Measurements from ENCODE around the gene FKBP14. TPM values are rescaled to one million over a fixed set of nuclear protein-coding genes. Genes with fewer than 3 reads are reported as not detected.
A peak's percentile ranks its signal among the peaks of the same experiment; 100 is the strongest.
"Not testable (repeated sequence)": the region's sequence is repeated elsewhere in the genome, so short reads cannot be mapped to it uniquely, and the experiment has no call there.

Gene FKBP14, protein sequence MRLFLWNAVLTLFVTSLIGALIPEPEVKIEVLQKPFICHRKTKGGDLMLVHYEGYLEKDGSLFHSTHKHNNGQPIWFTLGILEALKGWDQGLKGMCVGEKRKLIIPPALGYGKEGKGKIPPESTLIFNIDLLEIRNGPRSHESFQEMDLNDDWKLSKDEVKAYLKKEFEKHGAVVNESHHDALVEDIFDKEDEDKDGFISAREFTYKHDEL
- total RNA-seq: 8.6 TPM
- long read RNA-seq, full-length matches to known transcripts: 6 of 7 reads
- long read RNA-seq, partial matches to known transcripts: 0 of 7 reads
- long read RNA-seq, other reads (novel, unspliced or antisense): 1 of 7 reads

DNA sequence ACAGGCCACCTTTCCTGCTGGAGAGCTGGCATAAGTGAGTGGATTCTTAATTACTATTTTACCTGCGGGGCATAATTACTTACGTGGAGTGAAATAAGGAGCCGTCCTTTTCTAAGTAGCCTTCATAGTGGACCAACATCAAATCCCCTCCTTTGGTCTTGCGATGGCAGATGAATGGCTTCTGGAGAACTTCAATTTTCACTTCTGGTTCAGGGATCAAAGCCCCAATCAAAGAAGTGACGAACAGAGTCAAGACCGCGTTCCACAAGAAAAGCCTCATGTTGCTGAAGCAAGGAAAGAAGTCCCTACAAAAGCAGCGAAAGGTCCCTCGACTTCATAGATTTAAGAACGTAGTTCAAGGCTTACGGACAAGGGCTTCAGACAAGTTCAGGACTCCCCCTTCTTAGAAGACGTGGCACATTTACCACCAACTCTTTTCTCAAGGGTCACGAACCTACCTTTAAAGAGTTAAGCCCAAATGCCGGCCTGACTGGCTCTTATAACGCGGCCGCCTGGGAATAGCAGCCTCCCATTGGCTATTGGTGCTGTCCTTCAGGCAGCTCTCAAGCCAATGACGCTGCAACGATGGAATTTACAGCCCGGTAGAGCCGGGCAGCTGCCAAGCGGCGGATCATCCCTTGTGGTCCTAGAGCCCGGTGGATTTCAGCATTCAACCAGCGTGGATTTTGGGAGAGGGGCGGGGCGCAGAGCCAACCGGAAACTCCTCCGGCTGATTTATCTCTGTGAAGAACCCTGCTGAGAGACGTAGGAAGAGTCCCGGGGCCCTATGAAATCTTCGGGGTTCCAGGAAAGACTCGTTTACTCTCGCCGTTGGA is at the start of gene FKBP14:
Gene FKBP14 (minus strand): TSS at position 474 of the 836 bp plus-strand sequence. CDS start 194 bp downstream, at position 280.
- intact Hi-C loops (cut with DNase I): no loop called here
- peak; percentile 93 for ATAC-seq (ENCODE audit: poor library complexity)

DNA sequence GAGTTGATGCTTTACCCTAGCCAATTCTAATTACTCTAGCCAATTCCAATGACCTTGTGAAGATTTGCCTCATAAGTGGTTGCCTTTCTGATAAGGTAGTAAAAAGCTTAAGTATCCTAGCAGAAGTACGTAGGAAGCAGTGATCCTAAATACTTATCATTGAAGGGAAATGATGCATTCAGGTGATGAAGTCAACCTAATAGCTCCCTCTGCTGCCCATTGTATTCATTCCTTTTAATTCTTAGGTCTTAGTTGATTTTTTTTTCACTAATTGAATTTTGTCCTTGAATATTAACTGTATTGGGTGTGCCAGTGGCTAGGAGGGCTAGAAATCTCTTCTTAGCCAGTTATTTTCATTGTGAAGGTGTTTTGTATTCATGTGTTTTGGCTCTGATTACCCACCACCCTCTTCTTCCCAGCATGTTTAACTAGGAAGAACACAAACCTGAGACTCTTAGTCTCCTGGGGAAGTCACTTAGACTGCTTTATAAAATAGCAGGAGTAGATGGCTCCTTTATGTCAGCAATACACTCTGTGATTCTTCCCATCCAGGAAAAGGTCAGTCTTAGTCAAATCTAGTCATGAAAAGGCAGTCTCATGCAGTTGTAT is 48.0 kb upstream of the FKBP14 start:
- ATAC-seq (ENCODE audit: poor library complexity) (no peak), DNase-seq (no peak)
- intact Hi-C loops (cut with DNase I): no loop called here

More for the DNA sequence above, at the start of gene FKBP14:
- DNase-seq: peak; percentile 98

- intact Hi-C loops (cut with DNase I): no loop called here
- DNase-seq (no peak), ATAC-seq (ENCODE audit: poor library complexity) (no peak)
These were observed 46.2 kb upstream of the FKBP14 start for GRCh38 chr7:30072735-30073134.

- DNase-seq (no peak), ATAC-seq (ENCODE audit: poor library complexity) (no peak)
- intact Hi-C loops (cut with DNase I): no loop called here
These were observed 43.5 kb upstream of the FKBP14 start for GRCh38 chr7:30070052-30070451.

GRCh38 chr7:30069096-30069867 is 42.8 kb upstream of the FKBP14 start:
- ATAC-seq (ENCODE audit: poor library complexity): no peak
- intact Hi-C loops (cut with DNase I): no loop called here
- DNase-seq: no peak

DNA sequence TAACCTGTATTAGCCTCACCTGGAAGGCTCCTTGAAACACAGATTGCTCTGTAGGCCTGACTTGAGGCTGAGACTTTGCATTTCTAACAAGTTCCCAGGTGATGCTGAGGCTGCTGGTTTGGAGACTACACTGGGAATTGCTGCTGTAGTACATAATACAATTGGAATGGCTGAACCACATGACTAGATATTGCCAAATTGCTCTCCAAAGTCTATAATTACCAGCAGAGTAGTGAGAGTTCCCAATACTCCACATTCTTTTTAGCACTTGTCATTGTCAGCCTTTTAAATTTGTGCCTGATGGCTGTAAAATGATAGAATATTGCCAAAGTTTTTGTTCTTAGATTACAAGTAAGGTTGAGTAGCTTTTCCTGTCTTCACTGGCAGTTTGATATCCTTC is 41.6 kb upstream of the FKBP14 start:
- intact Hi-C loops (cut with DNase I): no loop called here
- DNase-seq: no peak
- ATAC-seq (ENCODE audit: poor library complexity): peak; percentile 79

DNA sequence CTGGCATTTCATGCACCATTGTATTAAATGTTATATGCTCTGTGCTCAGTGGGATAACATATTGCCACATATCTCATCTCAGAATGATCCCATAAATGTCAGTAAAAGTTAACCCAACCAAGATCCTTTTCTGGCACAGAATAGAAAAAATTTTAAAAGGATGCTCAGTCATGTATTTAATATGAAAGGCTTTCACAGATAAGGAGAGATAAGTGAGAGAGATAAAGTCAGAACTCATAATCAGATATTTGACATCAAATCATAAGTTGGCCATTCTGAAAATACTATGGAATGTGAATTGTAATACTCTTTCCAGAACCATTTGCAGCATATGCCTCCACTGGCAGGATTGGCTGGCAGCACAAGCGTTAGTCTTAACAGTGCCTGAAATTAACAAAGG is 40.2 kb upstream of the FKBP14 start:
- intact Hi-C loops (cut with DNase I): no loop called here
- no peak for ATAC-seq (ENCODE audit: poor library complexity)

GRCh38 chr7:30065746-30066145 is 39.2 kb upstream of the FKBP14 start:
- DNase-seq (no peak), ATAC-seq (ENCODE audit: poor library complexity) (no peak)
- intact Hi-C loops (cut with DNase I): no loop called here

More for the DNA sequence above, 40.2 kb upstream of the FKBP14 start:
- DNase-seq: no peak

DNA sequence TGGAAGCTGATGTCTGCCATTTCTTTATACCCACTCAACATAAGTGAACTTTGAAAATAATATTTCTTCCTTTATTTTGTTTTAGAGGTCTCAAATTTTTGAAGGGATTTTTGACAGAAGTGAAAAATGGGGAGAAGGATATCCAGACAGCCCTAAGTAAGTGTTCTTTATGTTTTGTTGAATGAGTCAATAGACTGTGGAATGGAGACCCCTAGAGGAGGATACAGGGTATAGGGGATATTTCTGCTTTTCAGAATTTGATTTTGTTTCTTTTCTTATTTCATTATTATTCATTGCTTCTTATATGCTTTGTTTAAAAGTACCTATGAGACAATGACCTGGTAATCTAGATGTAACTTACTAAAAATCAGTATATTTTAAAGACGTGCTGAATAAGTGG is 36.1 kb upstream of the FKBP14 start:
- intact Hi-C loops (cut with DNase I): no loop called here
- ATAC-seq (ENCODE audit: poor library complexity) (peak; percentile 81), DNase-seq (no peak)

DNA sequence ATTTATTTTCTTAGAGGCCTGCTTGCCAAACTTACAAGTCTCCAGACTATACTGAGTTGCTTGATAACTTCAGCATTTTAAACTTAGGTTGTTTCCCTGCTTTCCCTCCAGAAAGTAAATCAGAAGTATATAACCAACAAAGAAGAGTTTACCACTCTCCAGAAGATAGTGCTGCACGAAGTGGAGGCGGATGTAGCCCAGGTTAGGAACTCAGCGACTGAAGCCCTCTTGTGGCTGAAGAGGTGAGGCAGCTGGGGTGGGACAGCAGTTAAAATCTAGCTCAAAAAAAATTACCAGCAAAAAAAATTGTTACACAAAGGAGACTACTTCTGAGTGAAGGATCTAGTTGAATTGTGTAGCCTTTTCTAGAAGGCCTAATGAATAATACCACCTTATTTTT is 35.3 kb upstream of the FKBP14 start:
- ATAC-seq (ENCODE audit: poor library complexity) (peak; percentile 89), DNase-seq (peak; percentile 44)
- intact Hi-C loops (cut with DNase I): not testable (repeated sequence)

DNA sequence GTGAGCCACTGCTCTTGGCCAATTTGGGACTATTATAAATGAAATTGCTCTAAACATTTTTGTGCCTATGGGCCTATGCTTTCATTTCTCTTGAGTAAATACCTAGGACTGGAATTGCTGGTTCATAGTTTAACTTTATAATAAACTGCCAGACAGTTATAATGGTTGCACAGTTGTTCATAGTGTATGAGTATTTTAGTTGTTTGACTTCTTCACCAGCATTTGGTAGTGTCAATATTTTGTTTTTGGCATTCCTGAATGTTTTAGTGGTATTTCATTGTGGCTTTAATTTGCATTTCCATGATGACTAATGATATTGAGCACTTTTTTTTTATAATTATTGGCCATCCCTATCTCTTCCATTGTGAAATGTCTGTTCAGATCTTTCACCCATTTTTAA is 31.2 kb upstream of the FKBP14 start:
- intact Hi-C loops (cut with DNase I): no loop called here
- no peak for ATAC-seq (ENCODE audit: poor library complexity)
- DNase-seq: no peak

DNA sequence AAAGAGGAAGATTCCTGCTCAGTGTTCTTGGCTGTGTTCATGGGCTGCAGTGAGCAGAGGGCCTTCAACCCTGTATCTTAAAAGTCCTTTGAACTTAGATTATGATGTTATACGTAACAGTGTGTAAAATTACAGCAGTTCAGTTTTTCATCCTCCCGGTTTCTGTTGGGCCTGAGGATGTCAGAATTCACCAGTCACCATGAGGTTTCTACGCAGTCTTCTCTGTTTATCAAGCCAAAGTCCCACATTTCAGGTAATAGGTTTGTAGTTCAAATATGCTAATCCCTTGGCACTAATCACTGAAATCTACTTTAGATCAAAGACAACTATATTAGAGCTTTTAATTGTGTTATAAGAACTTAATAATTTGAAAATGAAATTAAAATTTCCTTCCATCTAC is 26.6 kb upstream of the FKBP14 start:
- no peak for ATAC-seq (ENCODE audit: poor library complexity)
- intact Hi-C loops (cut with DNase I): no loop called here
- no peak for DNase-seq

DNA sequence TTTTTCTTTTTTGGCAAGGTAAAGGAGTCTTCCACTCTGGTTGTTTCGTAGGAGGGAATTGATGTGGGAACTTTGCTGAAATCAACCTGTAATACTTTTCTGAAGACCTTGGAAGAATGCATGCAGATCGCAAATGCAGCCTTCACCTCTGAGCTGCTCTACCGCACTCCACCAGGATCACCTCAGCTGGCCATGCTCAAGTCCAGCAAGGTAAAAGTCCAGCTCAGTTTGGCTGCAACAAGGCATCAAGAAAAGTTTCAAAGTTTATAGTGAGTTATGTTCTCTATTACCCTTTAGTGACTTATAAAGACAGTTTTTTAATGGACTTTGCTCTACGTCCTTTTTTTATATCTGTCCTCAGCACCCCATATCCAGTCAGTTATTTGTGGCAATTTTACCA is 22.7 kb upstream of the FKBP14 start:
- intact Hi-C loops (cut with DNase I): no loop called here
- DNase-seq (no peak), ATAC-seq (ENCODE audit: poor library complexity) (no peak)

- intact Hi-C loops (cut with DNase I): no loop called here
- ATAC-seq (ENCODE audit: poor library complexity) (no peak), DNase-seq (no peak)
These were observed 22.1 kb upstream of the FKBP14 start for GRCh38 chr7:30048582-30048981.

DNA sequence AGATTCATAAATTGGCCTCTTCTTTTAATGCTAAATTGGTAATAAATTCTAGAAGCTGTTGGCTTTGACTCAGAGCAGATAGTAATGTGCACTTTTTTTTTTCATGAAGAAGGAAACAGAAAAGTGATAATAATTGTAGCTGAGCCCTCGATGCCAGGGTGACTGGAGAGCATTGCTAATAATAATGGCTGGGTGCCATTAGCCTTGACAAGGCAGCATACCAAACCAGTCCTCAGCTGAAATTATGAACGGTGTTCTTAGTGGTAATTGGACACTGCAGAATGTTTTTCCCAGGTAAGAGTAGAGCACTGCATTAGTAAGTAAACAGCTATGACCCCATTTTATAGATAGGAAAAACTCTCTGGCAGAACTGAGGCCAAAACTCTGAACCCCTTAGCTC is 20.6 kb upstream of the FKBP14 start:
- ATAC-seq (ENCODE audit: poor library complexity): no peak

GRCh38 chr7:30046127-30046770 is 19.7 kb upstream of the FKBP14 start:
- DNase-seq (no peak), ATAC-seq (ENCODE audit: poor library complexity) (no peak)
- intact Hi-C loops (cut with DNase I): no loop called here

More for the DNA sequence above, 20.6 kb upstream of the FKBP14 start:
- intact Hi-C loops (cut with DNase I): no loop called here
- no peak for DNase-seq

- intact Hi-C loops (cut with DNase I): no loop called here
- ATAC-seq (ENCODE audit: poor library complexity) (no peak), DNase-seq (no peak)
These were observed 15.2 kb upstream of the FKBP14 start for GRCh38 chr7:30041526-30042269.

DNA sequence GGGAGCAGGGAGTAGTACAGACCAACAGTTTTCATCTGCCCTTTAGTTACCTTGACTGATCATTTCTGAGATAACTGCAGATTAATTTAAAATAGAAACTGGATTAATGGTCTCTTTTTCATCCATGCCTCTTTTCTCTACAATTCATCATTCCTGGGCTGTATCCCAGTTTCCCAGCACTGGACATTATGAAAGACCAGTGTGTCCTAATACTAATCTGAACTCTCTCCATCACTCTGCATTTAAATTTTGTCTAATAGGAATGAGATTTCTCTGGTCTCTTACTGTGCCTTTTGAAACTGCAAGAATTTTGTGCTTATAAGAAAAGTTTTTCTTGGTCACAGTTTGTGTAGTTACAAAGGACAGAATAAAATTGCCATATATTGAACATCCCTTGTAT is 14.4 kb upstream of the FKBP14 start:
- intact Hi-C loops (cut with DNase I): no loop called here
- DNase-seq: no peak
- ATAC-seq (ENCODE audit: poor library complexity): peak; percentile 42

Data from Right ventricle myocardium superior (tissue), 1 donor.